NCI-H69 (cell line): ENCODE results near the gene PRM1.

Experiments
- DNase-seq: peaks from one replicate; lab custom pipeline; 2025; lab: John Stamatoyannopoulos, UW

Gene PRM1

DNA sequence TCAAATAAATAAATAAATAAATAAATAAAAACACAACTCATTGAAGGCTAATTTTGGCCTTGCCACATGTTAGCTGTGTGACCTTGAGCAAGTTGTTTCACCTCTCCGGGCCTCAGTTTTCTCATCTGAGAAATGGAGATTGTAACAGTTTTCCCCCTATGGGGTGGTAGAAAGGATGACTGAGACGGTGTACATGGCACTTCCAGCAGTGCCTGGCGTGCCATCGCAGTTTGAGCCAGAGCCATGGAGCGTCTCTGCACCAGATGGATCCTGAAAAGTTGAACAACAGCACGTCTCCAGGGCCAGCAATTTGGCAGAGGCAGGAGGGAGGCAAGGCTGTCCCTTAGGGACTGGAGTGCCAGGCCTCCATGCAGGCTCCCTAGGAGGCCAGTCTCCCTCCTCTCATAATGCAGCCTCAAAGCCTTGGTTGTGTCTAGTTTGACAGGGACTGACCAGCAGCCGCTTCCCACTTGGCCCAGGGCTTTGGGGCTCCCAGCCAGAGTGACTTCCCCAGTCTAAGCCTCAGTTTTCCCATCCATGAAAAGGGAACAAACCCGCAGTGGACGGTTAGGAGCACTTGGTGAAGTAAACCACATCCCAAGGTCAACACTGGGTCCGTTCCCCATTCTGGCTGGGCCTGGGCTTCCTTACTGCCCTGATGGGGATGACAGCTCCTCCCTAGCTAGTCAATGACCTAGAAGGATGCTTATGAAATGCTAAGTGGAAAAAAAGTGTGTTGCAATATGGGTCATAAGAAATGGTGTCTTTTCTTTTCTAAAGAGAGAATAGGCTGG is 44.5 kb downstream of the PRM1 start:
- DNase-seq: no peak

DNA sequence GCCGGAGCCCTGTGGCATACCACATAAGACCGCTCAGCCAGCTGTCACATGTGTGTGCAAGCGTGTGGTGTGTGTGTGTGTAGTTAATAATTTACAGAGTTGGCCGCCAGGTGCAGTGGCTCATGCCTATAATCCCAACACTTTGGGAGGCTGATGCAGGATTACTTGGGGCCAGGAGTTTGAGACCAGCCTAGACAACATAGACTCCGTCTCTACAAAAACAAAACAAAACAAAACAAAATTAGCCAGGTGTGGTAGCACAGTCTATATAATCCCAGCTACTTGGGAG is 45.5 kb downstream of the PRM1 start:
- no peak for DNase-seq

GRCh38 chr16:11234884-11235702 is 46.0 kb downstream of the PRM1 start:
- DNase-seq: no peak

DNA sequence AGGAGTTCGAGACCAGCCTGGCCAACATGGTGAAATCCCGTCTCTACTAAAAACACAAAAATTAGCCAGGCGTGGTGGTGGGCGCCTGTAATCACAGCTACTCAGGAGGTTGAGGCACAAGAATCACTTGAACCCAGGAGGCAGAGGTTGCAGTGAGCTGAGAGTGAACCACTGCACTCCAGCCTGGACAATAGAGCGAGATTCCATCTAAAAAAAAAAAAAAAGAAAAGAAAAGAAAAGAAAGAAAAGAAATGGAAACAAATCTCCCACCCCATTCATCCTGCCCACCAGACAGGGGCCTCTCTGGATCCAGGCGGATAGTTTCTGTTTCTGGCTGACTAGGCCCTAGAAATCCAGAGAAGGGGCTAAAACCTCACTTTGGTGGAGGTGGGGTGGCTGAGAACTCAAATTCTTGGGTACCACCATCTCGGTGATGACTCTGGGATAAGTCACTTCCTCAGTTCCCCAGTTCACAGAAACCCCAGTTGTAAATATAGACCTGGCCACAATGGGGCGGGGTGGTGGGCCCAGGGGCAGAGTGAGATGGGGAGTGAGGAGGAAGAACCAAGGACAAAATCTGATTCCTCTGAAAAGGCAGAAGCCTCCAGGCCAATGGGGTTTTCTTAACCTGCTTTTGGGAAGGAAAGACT is 47.3 kb downstream of the PRM1 start:
- no peak for DNase-seq

DNA sequence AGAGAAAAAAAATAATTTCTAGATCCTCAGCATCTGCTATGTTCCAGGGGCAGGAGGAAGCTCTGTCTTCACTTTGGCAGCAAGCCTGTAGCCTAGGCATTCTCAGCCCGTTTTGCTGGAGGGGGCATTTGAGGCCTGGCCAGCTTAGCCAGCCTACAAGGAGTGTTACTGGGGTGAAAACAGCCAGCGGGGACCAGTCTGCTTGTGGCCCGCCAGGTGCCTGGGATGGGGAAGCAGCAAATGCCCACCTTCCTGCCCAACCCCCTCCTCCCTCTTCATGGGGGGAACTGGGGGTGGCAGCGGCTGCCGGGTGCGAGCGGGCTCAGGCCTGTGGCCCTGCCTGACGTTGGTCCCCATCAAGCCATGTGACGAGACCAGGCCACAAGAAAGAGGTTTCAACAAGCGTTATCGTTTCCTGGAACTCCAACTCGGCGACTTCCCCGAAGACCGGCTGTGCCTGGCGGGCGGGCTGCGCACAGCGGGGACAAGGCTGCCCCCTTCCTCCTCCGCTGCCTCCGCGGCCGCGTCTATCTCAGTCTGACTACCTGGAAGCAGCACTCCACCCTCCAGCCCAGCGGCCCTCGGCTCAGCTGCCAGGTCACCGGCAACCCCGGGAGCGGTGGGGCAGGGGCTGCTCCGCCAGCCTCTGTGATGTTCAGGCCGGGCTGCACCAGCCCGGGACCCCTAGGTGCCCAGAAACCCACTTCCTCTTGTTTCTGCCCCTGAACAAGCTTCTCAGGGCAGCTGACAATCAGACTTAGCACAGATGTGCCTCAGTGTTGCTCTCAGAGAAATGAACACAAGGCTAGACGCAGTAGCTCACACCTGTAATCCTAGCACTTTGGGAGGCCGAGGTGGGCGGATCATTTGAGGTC is 48.0 kb downstream of the PRM1 start:
- no peak for DNase-seq

- DNase-seq: no peak
These were observed 48.8 kb downstream of the PRM1 start for GRCh38 chr16:11232302-11232851.

- DNase-seq: no peak
These were observed 49.7 kb downstream of the PRM1 start for GRCh38 chr16:11231367-11231970.
